LoVo (cell line): ENCODE data around the gene TEN1.
"Not testable (repeated sequence)": the region's sequence is repeated elsewhere in the genome, so short reads cannot be mapped to it uniquely, and the experiment has no call there.

Source experiments
- DNase-seq: peaks from one replicate; pipeline ENCODE4 v3.0.0-alpha.2; 2016; ENCODE audit warnings: low spot score

Gene TEN1

DNA sequence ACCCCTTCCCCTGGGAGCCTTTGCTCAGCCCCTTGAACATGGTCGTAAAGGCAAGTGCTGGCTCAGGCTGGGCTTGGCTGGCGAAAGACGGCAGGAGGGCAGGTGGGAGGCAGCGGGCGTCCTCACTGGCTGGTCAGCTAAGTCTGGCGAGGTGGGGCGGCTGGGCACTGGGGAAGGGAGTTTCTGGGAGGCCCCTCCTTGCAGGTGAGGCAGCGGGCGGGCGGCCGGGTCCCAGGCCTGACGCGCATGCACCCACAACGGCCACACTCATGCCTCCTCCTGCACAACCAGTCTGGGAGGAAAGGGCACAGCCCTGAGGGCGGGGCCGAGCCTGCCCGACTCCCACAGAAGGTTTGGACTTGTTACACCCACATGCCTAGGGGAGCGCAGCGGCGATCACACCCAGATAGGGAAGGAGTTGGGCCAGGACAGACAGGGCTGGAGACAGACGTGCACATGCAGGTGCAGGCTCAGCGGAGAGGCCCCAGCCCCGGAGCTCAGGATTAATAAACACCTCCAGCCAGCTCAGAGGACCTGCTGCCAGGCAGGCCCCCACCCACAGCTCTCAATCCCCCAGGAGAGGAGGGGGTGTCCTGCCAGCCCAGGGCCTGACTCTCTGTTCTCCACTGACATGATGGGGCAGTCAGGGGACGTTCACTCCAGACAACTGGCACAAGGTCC, 48.3 kb downstream of the TEN1 start, which contains the start of gene EVPL:
EVPL (minus strand) TSS at position 148 of the 681 bp plus-strand sequence; CDS start at position 40, 108 bp downstream.
- peak; percentile 92 for DNase-seq

- DNase-seq: no peak
Measured at GRCh38 chr17:76032073-76032779, 53.2 kb downstream of the TEN1 start.

DNA sequence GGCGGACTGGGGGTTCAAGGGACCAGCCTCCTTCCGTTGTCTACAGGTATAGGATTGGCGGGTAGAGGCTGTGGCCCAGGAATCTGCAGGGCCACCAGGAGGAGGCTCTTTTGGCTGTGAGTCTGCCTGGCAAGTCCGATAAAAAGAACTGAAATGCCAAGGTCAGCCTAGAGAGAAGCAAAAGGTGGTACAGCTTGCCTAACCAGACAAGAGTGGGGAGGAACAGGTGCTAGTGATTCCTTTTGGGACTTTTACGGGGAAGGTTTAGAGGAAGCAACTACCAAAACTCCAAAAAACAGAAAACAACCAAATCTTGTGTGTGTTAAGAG, 53.7 kb downstream of the TEN1 start:
- no peak for DNase-seq

DNA sequence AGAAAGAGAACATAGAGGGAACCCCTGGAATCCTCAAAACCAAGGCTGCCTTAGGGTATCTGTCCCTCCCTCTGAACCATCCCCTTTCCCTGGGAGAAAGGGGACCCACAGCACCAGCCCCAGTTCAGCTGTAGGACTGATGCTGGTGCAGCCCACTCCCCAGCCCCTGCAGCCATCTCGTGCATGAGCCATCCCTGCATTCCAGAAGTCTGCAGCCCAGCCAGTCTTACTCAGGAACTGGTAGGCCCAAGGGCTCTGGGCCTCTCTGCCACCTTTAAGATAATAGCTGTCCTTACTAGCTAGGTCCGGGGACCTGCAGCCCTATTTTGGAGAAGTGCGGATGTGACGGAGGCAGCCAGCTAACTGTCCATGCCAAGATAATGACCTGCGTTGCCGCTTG, 54.1 kb downstream of the TEN1 start:
- no peak for DNase-seq

DNA sequence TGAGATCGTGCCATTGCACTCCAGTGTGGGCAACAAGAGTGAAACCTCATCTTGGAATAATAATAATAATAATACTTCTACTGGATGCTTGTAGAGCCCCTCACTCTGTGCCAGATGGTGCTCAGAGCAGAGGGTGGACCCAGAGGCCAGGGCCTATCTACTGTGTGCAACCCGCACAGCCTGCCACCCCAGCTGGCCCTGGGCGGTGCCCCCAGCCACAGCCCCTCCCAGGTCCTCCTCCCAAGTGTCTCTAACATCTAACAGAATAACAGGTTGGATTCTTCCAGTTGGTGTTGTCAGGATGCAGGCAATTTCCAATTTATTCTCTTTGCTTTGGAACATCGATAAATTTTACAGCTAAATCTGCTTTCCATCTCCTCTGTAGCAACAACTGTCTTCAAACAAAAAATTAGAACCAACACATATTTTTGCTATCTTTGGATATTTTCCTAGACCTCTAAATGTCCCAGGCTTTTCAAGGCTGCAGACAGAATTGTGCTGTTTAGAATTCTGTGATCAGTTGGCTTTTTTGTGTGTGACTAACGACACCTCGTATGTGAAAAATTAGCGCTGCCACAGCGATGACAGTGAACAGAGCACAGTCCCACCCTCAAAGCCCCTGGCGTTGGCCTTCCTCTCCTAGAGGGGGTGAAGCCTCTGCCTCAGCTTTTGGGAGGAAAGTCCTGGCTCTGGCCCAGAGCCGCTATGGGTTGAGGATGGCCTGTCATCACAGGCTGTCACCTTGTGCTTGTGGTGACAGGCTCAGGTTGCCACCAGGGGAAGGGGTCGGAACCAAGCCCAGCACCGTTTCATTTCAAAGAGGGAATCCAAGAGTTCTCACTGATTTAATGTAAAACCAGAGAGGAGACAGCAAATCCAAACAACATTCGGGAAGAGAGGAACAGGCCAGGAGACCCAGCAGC, 55.6 kb downstream of the TEN1 start:
- no peak for DNase-seq

DNA sequence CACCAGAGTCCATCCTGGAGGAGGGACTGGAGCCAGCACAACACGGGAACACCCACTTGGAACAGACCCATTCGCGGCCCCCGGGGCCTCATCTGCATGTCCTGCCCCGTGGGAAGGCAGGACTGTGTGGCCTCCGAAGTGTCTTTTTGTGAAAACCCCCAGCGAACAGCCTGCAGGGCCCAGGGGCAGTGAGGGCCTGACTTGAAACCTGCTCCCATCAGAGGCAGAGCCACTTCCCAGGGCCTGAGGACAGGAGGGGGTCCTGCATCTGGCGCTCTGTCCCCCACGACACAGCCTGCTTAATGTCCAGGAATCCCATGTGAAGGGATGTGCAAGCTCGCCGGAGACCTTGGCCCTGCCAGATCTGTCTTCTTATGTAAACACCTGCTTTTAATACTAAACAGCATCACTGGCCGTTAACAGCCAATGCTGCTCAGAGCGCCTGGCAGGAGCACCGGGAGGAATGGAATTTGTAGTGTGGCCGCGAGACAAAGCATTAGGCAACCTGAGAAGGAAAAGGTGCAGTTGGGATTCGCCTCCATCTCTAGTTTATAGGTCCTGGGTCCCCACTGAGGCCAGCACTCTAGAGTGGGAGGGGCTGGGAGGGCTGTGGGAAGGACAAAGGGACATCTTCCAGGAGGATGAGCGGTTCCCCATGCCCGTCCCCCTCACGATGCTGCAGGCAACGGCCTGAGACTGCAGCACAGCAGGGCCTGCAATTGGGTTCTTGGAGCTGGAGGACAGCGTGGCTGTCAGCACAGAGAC, 57.6 kb downstream of the TEN1 start:
- DNase-seq: no peak

- DNase-seq: no peak
Measured at GRCh38 chr17:76038050-76038449, 59.0 kb downstream of the TEN1 start.

DNA sequence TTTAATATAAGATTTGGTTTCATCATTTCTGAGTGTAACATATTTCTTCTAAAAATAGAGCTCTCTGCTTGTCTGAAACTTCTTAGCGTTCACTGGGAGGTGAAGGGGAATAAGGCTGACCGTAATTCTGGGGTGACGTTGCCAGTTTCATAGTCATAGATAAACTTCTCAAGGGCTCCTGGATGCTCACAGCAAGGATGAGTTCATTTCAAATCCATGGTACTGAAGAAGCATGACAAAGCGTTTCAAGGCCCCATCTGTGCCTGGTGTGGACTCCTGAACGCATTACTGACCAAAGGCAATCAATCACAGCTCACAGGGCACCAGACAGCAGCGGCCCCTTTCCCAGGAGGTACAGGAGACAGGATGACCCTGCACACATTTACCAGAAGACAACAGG, 60.1 kb downstream of the TEN1 start:
- no peak for DNase-seq

DNA sequence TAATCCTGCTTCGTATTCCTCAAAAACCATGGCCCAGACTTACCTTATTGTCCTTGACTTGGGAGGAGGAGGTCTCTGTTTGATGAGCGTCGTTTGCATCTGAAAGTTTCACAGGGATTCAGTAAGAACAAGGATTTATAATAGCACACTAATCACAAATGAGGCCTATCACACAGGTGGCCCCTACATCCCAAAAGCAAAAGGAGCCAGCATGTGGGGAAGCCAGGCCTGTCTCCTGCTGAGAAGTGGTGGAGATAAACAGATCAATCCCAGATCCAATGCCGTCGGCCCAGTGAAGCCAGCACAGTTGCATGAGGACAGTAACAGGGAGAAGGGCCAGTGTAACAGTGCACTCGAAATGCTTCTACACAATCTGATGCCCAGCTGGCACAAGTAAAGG, 61.3 kb downstream of the TEN1 start:
- DNase-seq: no peak

GRCh38 chr17:76042868-76043267, 63.8 kb downstream of the TEN1 start:
- DNase-seq: not testable (repeated sequence)

DNA sequence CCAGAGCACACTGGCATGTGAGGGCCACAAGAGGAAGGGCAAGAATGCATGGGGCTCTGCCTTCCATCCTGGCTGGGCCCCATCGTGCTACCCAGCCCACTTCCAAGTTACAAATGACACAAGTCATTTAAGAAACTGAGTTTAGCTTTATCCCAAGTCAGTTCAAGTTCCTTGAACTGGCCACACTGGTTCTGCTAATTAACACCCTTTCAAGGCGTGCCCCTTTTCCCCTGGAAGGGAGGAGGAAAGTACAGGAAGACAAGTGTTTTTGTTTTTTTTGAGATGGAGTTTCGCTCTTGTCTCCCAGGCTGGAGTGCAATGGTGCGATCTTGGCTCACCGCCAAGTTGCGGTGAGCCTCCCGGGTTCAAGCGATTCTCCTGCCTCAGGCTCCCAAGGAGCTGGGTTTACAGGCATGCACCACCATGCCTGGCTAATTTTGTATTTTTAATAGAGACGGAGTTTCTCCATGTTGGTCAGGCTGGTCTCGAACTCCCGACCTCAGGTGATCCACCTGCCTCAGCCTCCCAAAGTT, 65.5 kb downstream of the TEN1 start:
- not testable (repeated sequence) for DNase-seq

GRCh38 chr17:76046064-76046463, 67.0 kb downstream of the TEN1 start:
- no peak for DNase-seq

- DNase-seq: no peak
Measured at GRCh38 chr17:76048025-76048605, 69.1 kb downstream of the TEN1 start.

- DNase-seq: no peak
Measured at GRCh38 chr17:76048711-76049110, 69.7 kb downstream of the TEN1 start.

GRCh38 chr17:76049239-76049638, 70.2 kb downstream of the TEN1 start:
- no peak for DNase-seq

GRCh38 chr17:76049836-76050537, 70.9 kb downstream of the TEN1 start:
- DNase-seq: no peak
